Esophagus squamous epithelium (tissue), 4 donors: ENCODE data around the gene SACM1L.

Experiments used
- POLR2A ChIP-seq, 4 donors: fragments of 450-650 bp; IDR thresholded peaks; one replicate each; pipeline ENCODE4 v1.6.1; 2017; ENCODE audit warnings: antibody characterized with exemption in 4 of 4, mild to moderate bottlenecking in 4 of 4, moderate library complexity in 3 of 4
- TF ChIP-seq, protein P1 (sequence below), 6 experiments: fragments of 450-650 bp in 4 of 6; fragments of 200-600 bp in 2 of 6; sonication (generic) in 2 of 6; IDR thresholded peaks; one replicate each; pipeline ENCODE4 v1.5.1; 2016 to 2019; ENCODE audit warnings: antibody characterized with exemption in 6 of 6, mild to moderate bottlenecking in 4 of 6, moderate library complexity in 4 of 6

DNA sequence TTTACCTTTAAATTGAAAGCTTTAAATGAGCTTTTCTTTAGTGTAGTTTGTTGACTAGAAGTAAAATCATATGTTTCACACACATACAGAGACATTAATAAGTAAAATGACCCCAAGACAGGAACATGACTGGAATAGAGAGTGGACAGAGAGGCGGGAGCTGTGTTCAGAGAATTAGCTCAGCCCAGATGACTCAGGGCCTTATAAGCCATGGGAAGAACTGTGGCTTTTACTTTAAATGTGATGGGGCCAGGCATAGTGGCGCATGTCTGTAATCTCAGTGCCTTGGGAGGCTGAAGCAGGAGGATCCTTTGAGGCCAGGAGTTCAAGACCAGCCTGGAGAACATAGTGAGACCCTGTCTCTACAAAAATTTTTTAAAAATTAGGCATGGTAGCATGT lies 26.7 kb downstream of the SACM1L start:
- no peak for TF ChIP-seq POLR2A (IDR thresholded peaks at IDR 0.05)
- TF ChIP-seq, protein P1, sequence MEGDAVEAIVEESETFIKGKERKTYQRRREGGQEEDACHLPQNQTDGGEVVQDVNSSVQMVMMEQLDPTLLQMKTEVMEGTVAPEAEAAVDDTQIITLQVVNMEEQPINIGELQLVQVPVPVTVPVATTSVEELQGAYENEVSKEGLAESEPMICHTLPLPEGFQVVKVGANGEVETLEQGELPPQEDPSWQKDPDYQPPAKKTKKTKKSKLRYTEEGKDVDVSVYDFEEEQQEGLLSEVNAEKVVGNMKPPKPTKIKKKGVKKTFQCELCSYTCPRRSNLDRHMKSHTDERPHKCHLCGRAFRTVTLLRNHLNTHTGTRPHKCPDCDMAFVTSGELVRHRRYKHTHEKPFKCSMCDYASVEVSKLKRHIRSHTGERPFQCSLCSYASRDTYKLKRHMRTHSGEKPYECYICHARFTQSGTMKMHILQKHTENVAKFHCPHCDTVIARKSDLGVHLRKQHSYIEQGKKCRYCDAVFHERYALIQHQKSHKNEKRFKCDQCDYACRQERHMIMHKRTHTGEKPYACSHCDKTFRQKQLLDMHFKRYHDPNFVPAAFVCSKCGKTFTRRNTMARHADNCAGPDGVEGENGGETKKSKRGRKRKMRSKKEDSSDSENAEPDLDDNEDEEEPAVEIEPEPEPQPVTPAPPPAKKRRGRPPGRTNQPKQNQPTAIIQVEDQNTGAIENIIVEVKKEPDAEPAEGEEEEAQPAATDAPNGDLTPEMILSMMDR (IDR thresholded peaks at IDR 0.05) = no peak
